ENCODE results near the gene TSPAN32. TPM values are rescaled to one million over a fixed set of nuclear protein-coding genes. Genes with fewer than 3 reads are reported as not detected.

The TSPAN32 gene
- total RNA-seq, 1 experiment from 2014 or later, result not detected

GRCh38 chr11:2260491-2261364, 41.1 kb upstream of the TSPAN32 start:
- no peaks in the 10 kb centered on the region for H3K27me3 Mint-ChIP-seq (ENCODE audit: insufficient read depth, unreplicated experiment)
- no peaks in the 10 kb centered on the region for H3K36me3 Mint-ChIP-seq (ENCODE audit: insufficient read depth, unreplicated experiment)
- H3K9me3 Mint-ChIP-seq (ENCODE audit: unreplicated experiment), result no peaks in the 10 kb centered on the region
- BruUV-seq (replicated peaks), result no TSS peak
- no peak for TF ChIP-seq CTCF (IDR thresholded peaks at IDR 0.05; ENCODE audit: unreplicated experiment)
- no peak overlapping the region for H3K4me3 Mint-ChIP-seq (ENCODE audit: unreplicated experiment)
- peaks cover 7% of the 10 kb centered on the region for H3K4me1 Mint-ChIP-seq (ENCODE audit: insufficient read depth, unreplicated experiment)
- CTCF ChIA-PET, result no interaction called here
- no peak for DNase-seq (ENCODE audit: unreplicated experiment)
- POLR2A ChIA-PET, result no interaction called here
- intact Hi-C loops (cut with micrococcal nuclease), result no loop called here
- H3K27ac Mint-ChIP-seq (ENCODE audit: low read depth, unreplicated experiment), result no peak overlapping the region

- no TSS peak for BruUV-seq (replicated peaks)
- H3K27me3 Mint-ChIP-seq (ENCODE audit: insufficient read depth, unreplicated experiment), result no peaks in the 10 kb centered on the region
- ChIA-PET CTCF (no interaction called here), POLR2A (no interaction called here)
- no peak overlapping the region for H3K27ac Mint-ChIP-seq (ENCODE audit: low read depth, unreplicated experiment)
- H3K36me3 Mint-ChIP-seq (ENCODE audit: insufficient read depth, unreplicated experiment), result no peaks in the 10 kb centered on the region
- DNase-seq (ENCODE audit: unreplicated experiment), result no peak
- no peaks in the 10 kb centered on the region for H3K9me3 Mint-ChIP-seq (ENCODE audit: unreplicated experiment)
- no peak for TF ChIP-seq CTCF (IDR thresholded peaks at IDR 0.05; ENCODE audit: unreplicated experiment)
- H3K4me1 Mint-ChIP-seq (ENCODE audit: insufficient read depth, unreplicated experiment), result peaks cover 4% of the 10 kb centered on the region
- intact Hi-C loops (cut with micrococcal nuclease), result no loop called here
- no peak overlapping the region for H3K4me3 Mint-ChIP-seq (ENCODE audit: unreplicated experiment)
These were observed 40.2 kb upstream of the TSPAN32 start for GRCh38 chr11:2261436-2262230.

GRCh38 chr11:2262301-2263070, 39.3 kb upstream of the TSPAN32 start:
- no peak for DNase-seq (ENCODE audit: unreplicated experiment)
- intact Hi-C loops (cut with micrococcal nuclease), result no loop called here
- Mint-ChIP-seq H3K36me3 (ENCODE audit: insufficient read depth, unreplicated experiment) (no peaks in the 10 kb centered on the region), H3K27me3 (ENCODE audit: insufficient read depth, unreplicated experiment) (no peaks in the 10 kb centered on the region), H3K4me3 (ENCODE audit: unreplicated experiment) (no peak overlapping the region), H3K27ac (ENCODE audit: low read depth, unreplicated experiment) (no peak overlapping the region), H3K4me1 (ENCODE audit: insufficient read depth, unreplicated experiment) (no peaks in the 10 kb centered on the region), H3K9me3 (ENCODE audit: unreplicated experiment) (no peaks in the 10 kb centered on the region)
- TF ChIP-seq CTCF (IDR thresholded peaks at IDR 0.05; ENCODE audit: unreplicated experiment), result no peak
- ChIA-PET POLR2A (no interaction called here), CTCF (interaction anchor here (1.2 kb wide), 1 partner anchor 158 kb away, joined by 4 read pairs; no protein-coding TSS in a partner anchor)
- no TSS peak for BruUV-seq (replicated peaks)
